ENCODE results near the gene GALR2. TPM values are rescaled to one million over a fixed set of nuclear protein-coding genes. Genes with fewer than 3 reads are reported as not detected.

GALR2 gene
- total RNA-seq, 4 donors from 2014 or later, result not detected

DNA sequence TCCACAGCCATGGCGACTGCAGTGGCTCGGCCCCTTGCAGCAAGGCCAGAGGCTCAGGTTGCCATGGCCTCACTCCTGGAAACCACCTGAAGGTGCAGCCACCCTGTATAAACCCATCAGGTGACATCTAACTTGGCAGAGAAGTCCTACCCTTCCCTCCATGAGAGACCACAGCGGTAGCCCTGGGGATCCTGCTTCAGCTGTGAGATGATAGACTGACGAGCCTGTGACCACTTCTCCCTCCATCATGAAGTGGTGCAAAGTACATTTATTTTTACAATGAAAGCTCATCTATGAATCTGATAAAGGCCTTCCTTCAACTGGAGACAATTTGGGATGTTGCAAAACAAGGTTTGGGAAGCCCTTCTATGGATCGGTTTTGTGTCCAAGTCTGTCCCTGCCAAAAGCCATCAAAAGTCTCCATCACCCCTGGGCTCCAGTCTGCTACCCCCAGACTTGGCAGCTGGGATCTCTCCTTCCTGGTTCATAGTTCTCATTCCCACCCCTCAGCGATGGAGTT is 6.2 kb downstream of the GALR2 start:
- Histone ChIP-seq H3K9me3 (no peaks in the 10 kb centered on the region), H3K27ac (no peak overlapping the region), H3K27me3 (peaks cover 44% of the 10 kb centered on the region), H3K4me3 (no peak overlapping the region), H3K4me1 (peaks cover 0 to 36% (median 12%) of the 10 kb centered on the region in 3 donors), H3K36me3 (peaks cover 0 to 38% of the 10 kb centered on the region in 2 donors)
- 24 to 32% methylated on average over 4 of the region's 6 CpGs for WGBS, 2 donors (ENCODE audit: low coverage in 1 of 2)
- ATAC-seq, result no peak
- TF ChIP-seq POLR2AphosphoS5 (IDR thresholded peaks at IDR 0.05) (no peak), POLR2A (IDR thresholded peaks at IDR 0.05) (no peak), EP300 (IDR thresholded peaks at IDR 0.05) (no peak)
- TF ChIP-seq, protein P1, sequence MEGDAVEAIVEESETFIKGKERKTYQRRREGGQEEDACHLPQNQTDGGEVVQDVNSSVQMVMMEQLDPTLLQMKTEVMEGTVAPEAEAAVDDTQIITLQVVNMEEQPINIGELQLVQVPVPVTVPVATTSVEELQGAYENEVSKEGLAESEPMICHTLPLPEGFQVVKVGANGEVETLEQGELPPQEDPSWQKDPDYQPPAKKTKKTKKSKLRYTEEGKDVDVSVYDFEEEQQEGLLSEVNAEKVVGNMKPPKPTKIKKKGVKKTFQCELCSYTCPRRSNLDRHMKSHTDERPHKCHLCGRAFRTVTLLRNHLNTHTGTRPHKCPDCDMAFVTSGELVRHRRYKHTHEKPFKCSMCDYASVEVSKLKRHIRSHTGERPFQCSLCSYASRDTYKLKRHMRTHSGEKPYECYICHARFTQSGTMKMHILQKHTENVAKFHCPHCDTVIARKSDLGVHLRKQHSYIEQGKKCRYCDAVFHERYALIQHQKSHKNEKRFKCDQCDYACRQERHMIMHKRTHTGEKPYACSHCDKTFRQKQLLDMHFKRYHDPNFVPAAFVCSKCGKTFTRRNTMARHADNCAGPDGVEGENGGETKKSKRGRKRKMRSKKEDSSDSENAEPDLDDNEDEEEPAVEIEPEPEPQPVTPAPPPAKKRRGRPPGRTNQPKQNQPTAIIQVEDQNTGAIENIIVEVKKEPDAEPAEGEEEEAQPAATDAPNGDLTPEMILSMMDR (IDR thresholded peaks at IDR 0.05), result no peak

DNA sequence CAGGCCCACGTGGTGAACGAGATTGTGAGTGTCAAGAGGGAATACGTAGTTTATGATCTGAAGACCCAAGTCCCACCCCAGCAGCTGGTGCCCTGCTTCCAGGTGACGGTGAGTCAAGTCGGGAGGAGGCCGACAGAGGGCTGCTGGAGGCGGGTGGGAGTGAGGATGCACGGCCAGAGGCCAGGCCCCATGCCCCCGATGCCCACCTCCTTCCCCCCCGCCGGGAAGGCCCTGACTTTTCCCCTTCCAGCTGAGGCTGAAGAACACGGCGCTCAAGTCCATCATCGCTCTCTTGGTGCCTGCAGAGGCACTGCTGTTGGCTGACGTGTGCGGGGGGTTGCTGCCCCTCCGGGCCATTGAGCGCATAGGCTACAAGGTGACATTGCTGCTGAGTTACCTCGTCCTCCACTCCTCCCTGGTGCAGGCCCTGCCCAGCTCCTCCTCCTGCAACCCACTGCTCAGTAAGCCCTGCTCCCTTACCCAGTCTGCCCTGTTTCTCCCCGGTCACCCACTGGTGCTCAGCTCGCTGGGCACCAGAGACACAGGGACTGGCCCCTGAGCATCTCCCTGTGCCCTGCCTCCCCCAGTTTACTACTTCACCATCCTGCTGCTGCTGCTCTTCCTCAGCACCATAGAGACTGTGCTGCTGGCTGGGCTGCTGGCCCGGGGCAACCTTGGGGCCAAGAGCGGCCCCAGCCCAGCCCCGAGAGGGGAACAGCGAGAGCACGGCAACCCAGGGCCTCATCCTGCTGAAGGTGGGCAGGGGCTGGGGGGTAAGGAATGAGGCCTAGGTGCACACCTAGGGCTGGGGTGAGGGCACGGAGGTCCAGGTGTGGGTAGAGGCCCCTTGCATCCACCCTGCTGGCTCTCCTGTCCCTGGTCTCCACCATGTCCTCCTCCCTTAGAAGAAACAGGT is 7.0 kb downstream of the GALR2 start:
- no peak overlapping the region for H3K4me3 ChIP-seq
- peaks cover 0 to 29% (median 6%) of the 10 kb centered on the region in 3 donors for H3K4me1 ChIP-seq
- no peaks in the 10 kb centered on the region for H3K9me3 ChIP-seq
- 50 to 63% methylated on average over 2 to 10 of the region's 27 CpGs for WGBS, 2 donors (ENCODE audit: low coverage in 1 of 2)
- no peak overlapping the region for H3K27ac ChIP-seq
- no peak for ATAC-seq
- peaks cover 36% of the 10 kb centered on the region for H3K27me3 ChIP-seq
- peaks cover 0 to 46% of the 10 kb centered on the region in 2 donors for H3K36me3 ChIP-seq
- TF ChIP-seq, protein P1 (IDR thresholded peaks at IDR 0.05), result no peak
- TF ChIP-seq POLR2A (IDR thresholded peaks at IDR 0.05), result no peak

DNA sequence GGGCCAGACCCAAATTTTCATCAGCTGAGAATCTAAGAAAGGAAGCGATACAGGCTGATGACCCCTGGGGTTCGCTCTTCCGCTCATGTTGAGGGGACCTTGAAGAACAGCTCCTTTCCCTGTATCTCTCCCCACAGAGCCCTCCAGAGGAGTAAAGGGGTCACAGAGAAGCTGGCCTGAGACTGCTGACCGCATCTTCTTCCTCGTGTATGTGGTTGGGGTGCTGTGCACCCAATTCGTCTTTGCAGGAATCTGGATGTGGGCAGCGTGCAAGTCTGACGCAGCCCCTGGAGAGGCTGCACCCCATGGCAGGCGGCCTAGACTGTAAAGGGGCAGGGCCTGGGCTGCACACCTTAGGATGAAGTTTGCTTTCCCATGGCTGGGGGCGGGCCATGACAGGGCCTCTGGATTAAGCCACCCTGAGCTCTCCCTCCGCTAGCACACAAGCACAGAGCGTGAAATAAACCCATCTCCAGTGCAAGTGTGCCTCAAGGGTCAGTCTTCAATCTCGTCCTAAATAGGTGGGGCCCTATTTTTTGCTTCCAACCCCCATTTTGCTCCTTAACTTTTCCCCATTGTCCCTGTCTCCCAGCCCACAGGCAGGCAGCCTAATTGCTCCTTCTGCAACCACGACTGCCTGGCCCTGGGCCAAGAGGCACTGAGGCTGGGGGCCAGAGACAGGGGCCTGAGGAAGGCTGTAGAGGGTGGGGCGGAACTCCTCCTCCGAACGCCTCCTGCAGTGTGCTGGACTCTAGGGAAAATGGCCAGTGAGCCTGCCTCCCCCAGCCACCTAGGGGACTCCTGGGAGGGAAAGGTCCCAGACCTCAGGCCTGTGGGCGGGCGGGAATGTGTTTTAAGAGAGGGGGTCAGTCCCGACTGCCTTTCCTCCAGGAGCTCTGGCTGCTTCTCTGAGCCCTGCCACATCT is 8.0 kb downstream of the GALR2 start:
- H3K9me3 ChIP-seq, result no peaks in the 10 kb centered on the region
- H3K4me3 ChIP-seq, result no peak overlapping the region
- H3K27ac ChIP-seq, result no peak overlapping the region
- WGBS, 2 donors (ENCODE audit: low coverage in 1 of 2), result 77 to 80% methylated on average over 4 to 10 of the region's 20 CpGs
- H3K36me3 ChIP-seq, result peaks cover 0 to 56% of the 10 kb centered on the region in 2 donors
- peaks cover 0 to 20% (median 0%) of the 10 kb centered on the region in 3 donors for H3K4me1 ChIP-seq
- H3K27me3 ChIP-seq, result peaks cover 26% of the 10 kb centered on the region
- no peak for ATAC-seq
- TF ChIP-seq POLR2A (IDR thresholded peaks at IDR 0.05) (no peak), POLR2AphosphoS5 (IDR thresholded peaks at IDR 0.05) (no peak), EP300 (IDR thresholded peaks at IDR 0.05) (no peak)
- TF ChIP-seq, protein P1 (IDR thresholded peaks at IDR 0.05), result no peak

DNA sequence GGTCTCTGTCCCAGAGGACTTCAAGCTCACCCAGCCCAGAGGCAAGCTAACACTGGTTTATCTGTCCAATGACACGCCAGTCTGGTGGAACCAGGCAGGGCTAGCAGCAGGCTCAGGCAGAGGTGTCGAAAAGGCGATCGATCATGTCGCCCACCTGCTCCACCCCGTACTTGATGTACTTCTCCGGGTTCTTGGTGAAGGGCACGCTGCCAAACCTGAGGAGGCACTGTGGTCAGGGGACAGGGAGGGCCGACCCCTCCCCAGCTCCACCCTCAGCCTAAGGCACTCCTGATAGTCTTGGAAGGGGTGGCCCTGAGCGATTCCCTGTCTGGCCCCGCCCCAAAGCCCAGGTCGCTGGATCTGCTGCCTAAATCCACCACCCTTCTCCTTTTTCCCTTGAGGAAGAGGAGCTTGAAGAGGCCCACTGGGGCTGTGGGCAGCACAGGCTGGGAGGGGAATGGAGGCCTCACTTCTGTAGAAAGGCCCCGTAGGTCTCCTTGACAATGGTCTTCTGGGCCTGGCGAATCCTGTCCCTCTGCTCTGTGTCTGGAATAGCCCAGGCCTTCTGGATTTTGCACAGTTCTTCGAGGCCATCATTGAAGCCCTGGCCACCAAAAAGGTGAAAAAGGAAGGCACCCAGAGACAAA is 9.1 kb downstream of the GALR2 start:
- peaks cover 0 to 67% of the 10 kb centered on the region in 2 donors for H3K36me3 ChIP-seq
- H3K27me3 ChIP-seq, result peaks cover 15% of the 10 kb centered on the region
- H3K4me3 ChIP-seq, result no peak overlapping the region
- TF ChIP-seq, protein P1 (IDR thresholded peaks at IDR 0.05), result no peak
- TF ChIP-seq POLR2AphosphoS5 (IDR thresholded peaks at IDR 0.05) (no peak), EP300 (IDR thresholded peaks at IDR 0.05) (no peak), POLR2A (IDR thresholded peaks at IDR 0.05) (no peak)
- no peak overlapping the region for H3K27ac ChIP-seq
- H3K9me3 ChIP-seq, result no peaks in the 10 kb centered on the region
- no peak for ATAC-seq
- 78 to 92% methylated on average over 2 to 5 of the region's 15 CpGs for WGBS, 2 donors (ENCODE audit: low coverage in 1 of 2)
- peaks cover 0 to 20% (median 0%) of the 10 kb centered on the region in 3 donors for H3K4me1 ChIP-seq
